Brain microvascular endothelial cell (primary cell): Measurements from ENCODE around the gene HSPB7.
"Not testable (repeated sequence)": the region's sequence is repeated elsewhere in the genome, so short reads cannot be mapped to it uniquely, and the experiment has no call there.

Experiments
- DNase-seq: peaks from one replicate; pipeline ENCODE4 v3.0.0-alpha.2; 2020
- H3K27ac ChIP-seq: fragments of 250-450 bp; sonication (Bioruptor Pico); 2 replicates; pipeline ENCODE4 v1.5.1; 2020; ENCODE audit warnings: mild to moderate bottlenecking, moderate library complexity
- H3K27me3 ChIP-seq: fragments of 250-450 bp; sonication (Bioruptor Pico); replicated peaks from 2 replicates; pipeline ENCODE4 v1.5.1; 2020; ENCODE audit warnings: mild to moderate bottlenecking
- H3K36me3 ChIP-seq: fragments of 250-450 bp; sonication (Bioruptor Pico); replicated peaks from 2 replicates; pipeline ENCODE4 v1.5.1; 2020; ENCODE audit warnings: mild to moderate bottlenecking
- H3K4me3 ChIP-seq: 2 replicates; pipeline ENCODE4 v1.5.1; 2011; ENCODE audit warnings: low read depth, mild to moderate bottlenecking, control low read depth, low read length, moderate library complexity
- CTCF ChIP-seq: IDR thresholded peaks from 2 replicates; pipeline ENCODE4 v1.5.1; 2011; ENCODE audit warnings: low read depth, mild to moderate bottlenecking, moderate library complexity, low read length, control low read depth, inconsistent platforms; ENCODE audit errors: missing control alignments
- in situ Hi-C: cut with HindIII; loops from 2 replicates; pipeline ENCODE4 v1.10.0; 2017; ENCODE audit warnings: low sequenced_read_pairs, low pct_ligation_motif_present

The HSPB7 gene

GRCh38 chr1:16043521-16043920, 25.7 kb upstream of the HSPB7 start, which contains the start of gene CLCNKB:
CLCNKB (plus strand) TSS chr1:16043782; CDS start chr1:16044493, 711 bp downstream.
- H3K27ac ChIP-seq, result no peak within 1 kb of the TSS
- H3K4me3 ChIP-seq, result no peak within 1 kb of the TSS
- DNase-seq, result no peak
- in situ Hi-C loops, result no loop called here
- H3K27me3 ChIP-seq, result no peaks in the 10 kb centered on the region
- TF ChIP-seq CTCF, result no peak
- H3K36me3 ChIP-seq, result no peaks in the 10 kb centered on the region

GRCh38 chr1:16042654-16043053, 24.8 kb upstream of the HSPB7 start:
- H3K27me3 ChIP-seq, H3K27ac ChIP-seq, H3K36me3 ChIP-seq, in situ Hi-C loops, DNase-seq, H3K4me3 ChIP-seq: not testable (repeated sequence)

GRCh38 chr1:16042096-16042495, 24.3 kb upstream of the HSPB7 start:
- no peak for TF ChIP-seq CTCF
- Histone ChIP-seq H3K36me3 (no peaks in the 10 kb centered on the region), H3K27ac (no peak overlapping the region), H3K27me3 (no peaks in the 10 kb centered on the region), H3K4me3 (no peak overlapping the region)
- in situ Hi-C loops, result no loop called here
- DNase-seq, result no peak

GRCh38 chr1:16041200-16041599, 23.4 kb upstream of the HSPB7 start:
- DNase-seq, result no peak
- H3K27ac ChIP-seq, result no peak overlapping the region
- H3K27me3 ChIP-seq, result no peaks in the 10 kb centered on the region
- H3K36me3 ChIP-seq, result no peaks in the 10 kb centered on the region
- no peak for TF ChIP-seq CTCF
- in situ Hi-C loops, result no loop called here
- no peak overlapping the region for H3K4me3 ChIP-seq

- DNase-seq, H3K4me3 ChIP-seq, H3K27me3 ChIP-seq, H3K36me3 ChIP-seq, H3K27ac ChIP-seq, in situ Hi-C loops: not testable (repeated sequence)
These were observed 22.0 kb upstream of the HSPB7 start for GRCh38 chr1:16039871-16040270.

GRCh38 chr1:16038620-16038912, 20.7 kb upstream of the HSPB7 start:
- no peak overlapping the region for H3K4me3 ChIP-seq
- no peak for DNase-seq
- H3K36me3 ChIP-seq, result no peaks in the 10 kb centered on the region
- no peaks in the 10 kb centered on the region for H3K27me3 ChIP-seq
- no peak for TF ChIP-seq CTCF
- no peak overlapping the region for H3K27ac ChIP-seq
- in situ Hi-C loops, result no loop called here

GRCh38 chr1:16036461-16036860, 18.6 kb upstream of the HSPB7 start:
- H3K27me3 ChIP-seq, H3K36me3 ChIP-seq, H3K4me3 ChIP-seq, in situ Hi-C loops, H3K27ac ChIP-seq, DNase-seq: not testable (repeated sequence)

- in situ Hi-C loops, H3K27ac ChIP-seq, DNase-seq, H3K4me3 ChIP-seq, H3K27me3 ChIP-seq, H3K36me3 ChIP-seq: not testable (repeated sequence)
These were observed 15.3 kb upstream of the HSPB7 start for GRCh38 chr1:16033103-16033632.
